Fibroblast of skin of scalp (primary cell): ENCODE results near the gene PNPLA3.

ENCODE experiments used
- DNase-seq: peaks from one replicate; pipeline ENCODE4 v3.0.0-alpha.2; 2013

PNPLA3 gene

GRCh38 chr22:43925433-43926348 is 2.1 kb downstream of the PNPLA3 start:
- no peak for DNase-seq

GRCh38 chr22:43926349-43926710 is 2.7 kb downstream of the PNPLA3 start:
- DNase-seq, result no peak

GRCh38 chr22:43928468-43928867 is 4.9 kb downstream of the PNPLA3 start:
- DNase-seq, result no peak

GRCh38 chr22:43928908-43929307 is 5.3 kb downstream of the PNPLA3 start:
- no peak for DNase-seq

- no peak for DNase-seq
Observed at GRCh38 chr22:43931771-43932170, 8.2 kb downstream of the PNPLA3 start.

GRCh38 chr22:43941449-43941848 is 17.8 kb downstream of the PNPLA3 start:
- DNase-seq, result no peak

- DNase-seq, result peak; percentile 8
Observed at GRCh38 chr22:43944670-43945430, 21.2 kb downstream of the PNPLA3 start.

GRCh38 chr22:43945632-43946383 is 22.2 kb downstream of the PNPLA3 start:
- peak; percentile 69 for DNase-seq

- DNase-seq, result no peak
Observed at GRCh38 chr22:43946384-43946667, 22.7 kb downstream of the PNPLA3 start.

- peak; percentile 7 for DNase-seq
Observed at GRCh38 chr22:43948836-43949406, 25.3 kb downstream of the PNPLA3 start.

- DNase-seq, result no peak
Observed at GRCh38 chr22:43951391-43951790, 27.8 kb downstream of the PNPLA3 start.

- no peak for DNase-seq
Observed at GRCh38 chr22:43951966-43952365, 28.4 kb downstream of the PNPLA3 start.

GRCh38 chr22:43953988-43954785 is 30.6 kb downstream of the PNPLA3 start:
- no peak for DNase-seq

GRCh38 chr22:43955040-43955882 is 31.7 kb downstream of the PNPLA3 start, which contains the start of gene SAMM50:
SAMM50 (plus strand) TSS chr22:43955442; CDS start chr22:43955578, 136 bp downstream.
- peak; percentile 90 for DNase-seq

GRCh38 chr22:43955883-43956782 is 32.5 kb downstream of the PNPLA3 start:
- no peak for DNase-seq

- DNase-seq, result no peak
Observed at GRCh38 chr22:43956805-43957463, 33.3 kb downstream of the PNPLA3 start.

GRCh38 chr22:43957871-43958270 is 34.3 kb downstream of the PNPLA3 start:
- DNase-seq, result no peak

- DNase-seq, result no peak
Observed at GRCh38 chr22:43964314-43964857, 40.8 kb downstream of the PNPLA3 start.

- DNase-seq, result no peak
Observed at GRCh38 chr22:43967069-43967468, 43.5 kb downstream of the PNPLA3 start.
